ENCODE results near the gene SRSF12. TPM values are rescaled to one million over a fixed set of nuclear protein-coding genes. Genes with fewer than 3 reads are reported as not detected.

The SRSF12 gene
- total RNA-seq, 1 experiment from 2014 or later: not detected

GRCh38 chr6:89084542-89084941 lies 33.3 kb downstream of the SRSF12 start:
- no TSS peak for BruUV-seq (replicated peaks)
- 0 out of 2 replicates have a peak overlapping the region, but pooled peaks have one; percentile 14 for H3K4me2 ChIP-seq (ENCODE audit: low read length)

GRCh38 chr6:89082486-89082891 lies 35.4 kb downstream of the SRSF12 start:
- H3K4me1 ChIP-seq (ENCODE audit: control insufficient read depth in 1 of 2, insufficient read depth in 2 of 2, low read length in 2 of 2): peaks cover 3 to 28% of the 10 kb centered on the region in 2 experiments; a peak in 3 of 4 replicates
- peak overlapping the region; percentile 81 for H3K9ac ChIP-seq (ENCODE audit: low read length)
- ChIA-PET CTCF (interaction anchor here (1.7 kb wide), 1 partner anchor 100 kb away, joined by 4 read pairs; no protein-coding TSS in a partner anchor), POLR2A (no interaction called here), RAD21 (ENCODE audit: low non-redundant PET in 1 of 2, low total read pairs in 2 of 2, uncharacterized antibody in 2 of 2, unreplicated experiment in 2 of 2) (no interaction called here)
- H3K4me2 ChIP-seq (ENCODE audit: low read length): peak overlapping the region; percentile 89
- H3K27me3 ChIP-seq (ENCODE audit: insufficient read depth, low read length): no peaks in the 10 kb centered on the region
- H4K20me1 ChIP-seq (ENCODE audit: insufficient read depth): no peaks in the 10 kb centered on the region
- no peaks in the 10 kb centered on the region for H3K9me3 ChIP-seq (ENCODE audit: control insufficient read depth in 1 of 2, insufficient read depth in 1 of 2, low read depth in 1 of 2, low read length in 2 of 2)
- no TSS peak for BruUV-seq (replicated peaks)
- H3K4me3 ChIP-seq (replicated peaks in 1 of 2; ENCODE audit: low read depth in 1 of 2, low read length in 2 of 2): peak overlapping the region; percentile 76 to 89
- H3K79me2 ChIP-seq (ENCODE audit: insufficient read depth, low read length): peaks cover 20% of the 10 kb centered on the region
- TF ChIP-seq EGR1 (IDR thresholded peaks at IDR 0.05; ENCODE audit: low read depth) (no peak), CEBPB (IDR thresholded peaks at IDR 0.05; ENCODE audit: low read depth) (no peak), ELF1 (IDR thresholded peaks at IDR 0.05; ENCODE audit: borderline replicate concordance, low read depth) (no peak), SRF (IDR thresholded peaks at IDR 0.05; ENCODE audit: low read depth) (no peak), CTCF (IDR thresholded peaks at IDR 0.05 in 2 of 3, conservative IDR thresholded peaks at IDR 0.05 in 1 of 3; ENCODE audit: borderline replicate concordance in 1 of 3, insufficient read depth in 1 of 3, low read depth in 2 of 3, low read length in 2 of 3) (no peak), CBX3 (IDR thresholded peaks at IDR 0.05; ENCODE audit: low read depth) (no peak), FOSL1 (IDR thresholded peaks at IDR 0.05; ENCODE audit: low read depth) (no peak), SIN3A (IDR thresholded peaks at IDR 0.05; ENCODE audit: low read depth) (no peak), MAX (IDR thresholded peaks at IDR 0.05) (no peak), YY1 (IDR thresholded peaks at IDR 0.05; ENCODE audit: extremely low read depth, insufficient replicate concordance, low read depth, low read length) (no peak), RAD21 (IDR thresholded peaks at IDR 0.05; ENCODE audit: low read depth) (no peak), TCF7L2 (IDR thresholded peaks at IDR 0.05; ENCODE audit: borderline replicate concordance, extremely low read depth, insufficient read depth, insufficient read length) (no peak), POLR2A (IDR thresholded peaks at IDR 0.05; ENCODE audit: borderline replicate concordance, extremely low read depth, insufficient read depth, insufficient read length) (no peak)
- no peak for DNase-seq (ENCODE audit: low read depth, low spot score)
- intact Hi-C loops (cut with micrococcal nuclease): no loop called here
- H3K36me3 ChIP-seq (ENCODE audit: control insufficient read depth in 1 of 2, insufficient read depth in 2 of 2, low read length in 2 of 2): peaks cover 6 to 20% of the 10 kb centered on the region in 2 experiments; a peak in 3 of 4 replicates
- H3K27ac ChIP-seq (ENCODE audit: low read depth, low read length): no peak overlapping the region
- no peaks in the 10 kb centered on the region for H3K9me2 ChIP-seq (ENCODE audit: insufficient read depth)
- no peak for ATAC-seq
- no peak overlapping the region for H2AFZ ChIP-seq (ENCODE audit: low read depth, low read length, poor library complexity, severe bottlenecking)

More at GRCh38 chr6:89084542-89084941, 33.3 kb downstream of the SRSF12 start:
- no peaks in the 10 kb centered on the region for H4K20me1 ChIP-seq (ENCODE audit: insufficient read depth)
- DNase-seq (ENCODE audit: low read depth, low spot score) (no peak), ATAC-seq (no peak)
- ChIA-PET RAD21 (ENCODE audit: low non-redundant PET in 1 of 2, low total read pairs in 2 of 2, uncharacterized antibody in 2 of 2, unreplicated experiment in 2 of 2) (no interaction called here), POLR2A (interaction anchor here (1.0 kb wide), 1 partner anchor 59 kb away, joined by 3 read pairs; no protein-coding TSS in a partner anchor), CTCF (interaction anchor here (1.1 kb wide), 1 partner anchor 102 kb away, joined by 4 read pairs; no protein-coding TSS in a partner anchor)
- H3K27ac ChIP-seq (ENCODE audit: low read depth, low read length): no peak overlapping the region
- intact Hi-C loops (cut with micrococcal nuclease): no loop called here
- TF ChIP-seq JUND (IDR thresholded peaks at IDR 0.05) (no peak), EGR1 (IDR thresholded peaks at IDR 0.05; ENCODE audit: low read depth) (no peak)
- H3K4me3 ChIP-seq (replicated peaks in 1 of 2; ENCODE audit: low read depth in 1 of 2, low read length in 2 of 2): no peak overlapping the region
- H3K9me3 ChIP-seq (ENCODE audit: control insufficient read depth in 1 of 2, insufficient read depth in 1 of 2, low read depth in 1 of 2, low read length in 2 of 2): no peaks in the 10 kb centered on the region
- H3K79me2 ChIP-seq (ENCODE audit: insufficient read depth, low read length): peaks cover 20% of the 10 kb centered on the region
- H3K9me2 ChIP-seq (ENCODE audit: insufficient read depth): no peaks in the 10 kb centered on the region
- no peak overlapping the region for H2AFZ ChIP-seq (ENCODE audit: low read depth, low read length, poor library complexity, severe bottlenecking)
- H3K9ac ChIP-seq (ENCODE audit: low read length): no peak overlapping the region
- H3K4me1 ChIP-seq (ENCODE audit: control insufficient read depth in 1 of 2, insufficient read depth in 2 of 2, low read length in 2 of 2): peaks cover 0 to 22% of the 10 kb centered on the region in 2 experiments; a peak in 2 of 4 replicates
- peaks cover 6 to 20% of the 10 kb centered on the region in 2 experiments; a peak in 3 of 4 replicates for H3K36me3 ChIP-seq (ENCODE audit: control insufficient read depth in 1 of 2, insufficient read depth in 2 of 2, low read length in 2 of 2)
- no peaks in the 10 kb centered on the region for H3K27me3 ChIP-seq (ENCODE audit: insufficient read depth, low read length)
